Upper lobe of left lung (tissue), 6 donors: ENCODE data around the gene TLR3. TPM values are rescaled to one million over a fixed set of nuclear protein-coding genes. Genes with fewer than 3 reads are reported as not detected.
A peak's percentile ranks its signal among the peaks of the same experiment; 100 is the strongest.

Experiments used
- ATAC-seq, 2 donors: fragments of 200-7000 bp; cut with Tn5 transposase; one replicate each; pipeline ENCODE4 v1.9.1; 2022; ENCODE audit warnings: mild to moderate bottlenecking in 2 of 2, moderate library complexity in 2 of 2; ENCODE audit not compliant: low FRiP score in 2 of 2
- DNase-seq, 2 donors: peaks; one replicate each; pipeline ENCODE4 v3.0.0-alpha.2; 2019 to 2020
- H3K27ac ChIP-seq, 4 donors: fragments of 200-600 bp; sonication (generic); one replicate each; pipeline ENCODE4 v1.5.1; 2016 to 2019
- H3K27me3 ChIP-seq, 4 donors: fragments of 200-600 bp; sonication (generic); one replicate each; pipeline ENCODE4 v1.5.1; 2017 to 2019
- H3K36me3 ChIP-seq, 4 donors: fragments of 200-600 bp; sonication (generic); one replicate each; pipeline ENCODE4 v1.5.1; 2016 to 2019
- H3K4me1 ChIP-seq, 4 donors: fragments of 200-600 bp; sonication (generic); one replicate each; pipeline ENCODE4 v1.5.1; 2018 to 2019
- H3K4me3 ChIP-seq, 4 donors: fragments of 200-600 bp; sonication (generic); one replicate each; pipeline ENCODE4 v1.5.1; 2017 to 2019; ENCODE audit warnings: mild to moderate bottlenecking in 2 of 4, moderate library complexity in 1 of 4
- H3K9me3 ChIP-seq, 4 donors: fragments of 200-600 bp; sonication (generic); one replicate each; pipeline ENCODE4 v1.5.1; 2018 to 2019
- EP300 ChIP-seq, 4 donors: sonication (generic); formaldehyde crosslinking; IDR thresholded peaks; one replicate each; pipeline ENCODE4 v1.5.1; 2017; ENCODE audit warnings: antibody characterized with exemption in 4 of 4, control low read depth in 2 of 4
- POLR2A ChIP-seq, 4 donors: fragments of 450-650 bp; IDR thresholded peaks; one replicate each; pipeline ENCODE4 v1.5.1; 2016 to 2017; ENCODE audit warnings: antibody characterized with exemption in 4 of 4, mild to moderate bottlenecking in 2 of 4
- POLR2AphosphoS5 ChIP-seq, 2 donors: sonication (generic); formaldehyde crosslinking; IDR thresholded peaks; one replicate each; pipeline ENCODE4 v1.5.1; 2017; ENCODE audit warnings: antibody characterized with exemption in 2 of 2
- WGBS, 2 donors: methylation state at CpG; one replicate each; pipeline ENCODE4 v1.1.5; 2017 to 2018; 5-methylcytosine and 5-hydroxymethylcytosine counted together
- total RNA-seq, 6 donors: library from RNA; depleted of rRNA in 4 of 6; stranded (reverse); fragments of >200 nt in 4 of 6; gene quantifications; one replicate each; pipeline versions ENCODE4 v1.1.0 to v1.2.1, GENCODE V29; 2016 to 2021
- TF ChIP-seq, protein P1 (sequence below), 6 experiments: fragments of 450-650 bp in 4 of 6; fragments of 200-600 bp in 2 of 6; sonication (generic) in 2 of 6; IDR thresholded peaks; one replicate each; pipeline ENCODE4 v1.5.1; 2016 to 2019; ENCODE audit warnings: antibody characterized with exemption in 6 of 6
- donor health status: DM: no; HTN: no; CAD: no; lungs with moderate emphysema.
- donor health status: DM: no; HTN: yes; CAD: no; lungs with severe emphysema.

Gene TLR3
- total RNA-seq, 6 donors from 2014 or later: 1.9 to 20.0 (median 14.4) TPM

GRCh38 chr4:186027405-186027804, 41.6 kb upstream of the TLR3 start:
- DNase-seq (no peak), ATAC-seq (no peak)
- Histone ChIP-seq H3K4me3 (no peak overlapping the region), H3K36me3 (no peaks in the 10 kb centered on the region), H3K4me1 (peaks cover 20 to 30% (median 26%) of the 10 kb centered on the region in 4 donors), H3K27ac (peak overlapping the region in 2 of 4 donors; percentile 45 to 51), H3K9me3 (no peaks in the 10 kb centered on the region), H3K27me3 (no peaks in the 10 kb centered on the region)
- 79 to 98% methylated on average over 5 of the region's 5 CpGs for WGBS, 2 donors
- TF ChIP-seq POLR2A (IDR thresholded peaks at IDR 0.05) (no peak), POLR2AphosphoS5 (IDR thresholded peaks at IDR 0.05) (no peak), EP300 (IDR thresholded peaks at IDR 0.05) (no peak)
- TF ChIP-seq, protein P1, sequence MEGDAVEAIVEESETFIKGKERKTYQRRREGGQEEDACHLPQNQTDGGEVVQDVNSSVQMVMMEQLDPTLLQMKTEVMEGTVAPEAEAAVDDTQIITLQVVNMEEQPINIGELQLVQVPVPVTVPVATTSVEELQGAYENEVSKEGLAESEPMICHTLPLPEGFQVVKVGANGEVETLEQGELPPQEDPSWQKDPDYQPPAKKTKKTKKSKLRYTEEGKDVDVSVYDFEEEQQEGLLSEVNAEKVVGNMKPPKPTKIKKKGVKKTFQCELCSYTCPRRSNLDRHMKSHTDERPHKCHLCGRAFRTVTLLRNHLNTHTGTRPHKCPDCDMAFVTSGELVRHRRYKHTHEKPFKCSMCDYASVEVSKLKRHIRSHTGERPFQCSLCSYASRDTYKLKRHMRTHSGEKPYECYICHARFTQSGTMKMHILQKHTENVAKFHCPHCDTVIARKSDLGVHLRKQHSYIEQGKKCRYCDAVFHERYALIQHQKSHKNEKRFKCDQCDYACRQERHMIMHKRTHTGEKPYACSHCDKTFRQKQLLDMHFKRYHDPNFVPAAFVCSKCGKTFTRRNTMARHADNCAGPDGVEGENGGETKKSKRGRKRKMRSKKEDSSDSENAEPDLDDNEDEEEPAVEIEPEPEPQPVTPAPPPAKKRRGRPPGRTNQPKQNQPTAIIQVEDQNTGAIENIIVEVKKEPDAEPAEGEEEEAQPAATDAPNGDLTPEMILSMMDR (IDR thresholded peaks at IDR 0.05): no peak

- ATAC-seq (peak; percentile 60 to 82), DNase-seq (peak; percentile 18 to 48)
- H3K4me3 ChIP-seq: no peak overlapping the region
These were observed 39.2 kb upstream of the TLR3 start for GRCh38 chr4:186029571-186030398.

DNA sequence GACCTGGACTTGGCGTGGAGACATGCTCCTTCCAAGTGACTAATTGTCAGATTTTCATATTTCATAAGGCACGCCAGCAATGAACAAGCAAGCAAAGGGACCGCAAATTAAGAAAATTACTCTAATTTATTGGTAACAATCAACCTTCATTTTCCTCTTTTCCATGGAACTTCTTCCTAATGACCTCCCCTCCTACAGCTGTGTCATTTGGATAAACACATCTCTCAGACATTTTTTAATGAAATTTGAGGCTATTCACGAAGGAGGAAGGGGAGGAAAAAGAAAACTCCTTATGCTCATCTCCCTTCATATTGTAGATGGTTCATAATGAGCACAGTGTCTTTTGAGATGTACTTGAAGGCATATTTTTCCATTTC, 38.6 kb upstream of the TLR3 start:
- Histone ChIP-seq H3K36me3 (no peaks in the 10 kb centered on the region), H3K27ac (peak overlapping the region; percentile 60 to 83 (median 68)), H3K4me1 (peaks cover 20 to 30% (median 26%) of the 10 kb centered on the region in 4 donors), H3K27me3 (no peaks in the 10 kb centered on the region), H3K9me3 (no peaks in the 10 kb centered on the region), H3K4me3 (no peak overlapping the region)
- TF ChIP-seq EP300 (IDR thresholded peaks at IDR 0.05): no peak
- TF ChIP-seq POLR2AphosphoS5 (IDR thresholded peaks at IDR 0.05): no peak
- TF ChIP-seq, protein P1 (IDR thresholded peaks at IDR 0.05): no peak
- no peak for TF ChIP-seq POLR2A (IDR thresholded peaks at IDR 0.05)
- DNase-seq: no peak
- 48 to 58% methylated on average over 4 of the region's 4 CpGs for WGBS, 2 donors
- ATAC-seq: no peak

More at GRCh38 chr4:186029571-186030398, 39.2 kb upstream of the TLR3 start:
- no peaks in the 10 kb centered on the region for H3K9me3 ChIP-seq
- TF ChIP-seq EP300 (IDR thresholded peaks at IDR 0.05) (no peak), POLR2AphosphoS5 (IDR thresholded peaks at IDR 0.05) (peak in 1 of 2 donors; percentile 57), POLR2A (IDR thresholded peaks at IDR 0.05) (no peak)
- TF ChIP-seq, protein P1 (IDR thresholded peaks at IDR 0.05): no peak
- no peaks in the 10 kb centered on the region for H3K27me3 ChIP-seq
- H3K4me1 ChIP-seq: peaks cover 20 to 30% (median 26%) of the 10 kb centered on the region in 4 donors
- no peaks in the 10 kb centered on the region for H3K36me3 ChIP-seq
- WGBS, 2 donors: 20 to 21% methylated on average over 11 of the region's 11 CpGs
- H3K27ac ChIP-seq: peak overlapping the region; percentile 60 to 83 (median 68)

DNA sequence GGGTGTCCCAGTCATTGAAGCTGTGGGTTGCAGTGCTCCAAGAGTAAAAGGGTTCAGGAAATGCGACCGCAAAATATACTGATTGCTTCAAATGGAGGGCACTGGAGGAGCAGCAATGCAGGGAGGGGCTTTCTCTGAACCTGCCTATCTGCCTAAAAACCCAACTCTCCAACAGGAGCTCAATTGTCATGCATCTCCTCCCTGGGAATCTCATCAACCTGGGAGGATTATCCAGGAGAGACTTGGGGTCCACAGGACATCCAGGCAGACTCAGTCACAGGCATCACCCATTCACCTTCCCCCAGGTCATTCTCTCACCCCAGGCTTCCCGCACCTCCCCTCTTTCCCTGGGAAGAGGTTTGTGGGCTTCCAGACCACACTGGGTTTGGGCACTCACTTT, 38.2 kb upstream of the TLR3 start:
- 61 to 78% methylated on average over 3 of the region's 3 CpGs for WGBS, 2 donors
- TF ChIP-seq POLR2AphosphoS5 (IDR thresholded peaks at IDR 0.05): no peak
- no peak for TF ChIP-seq EP300 (IDR thresholded peaks at IDR 0.05)
- Histone ChIP-seq H3K36me3 (no peaks in the 10 kb centered on the region), H3K27me3 (no peaks in the 10 kb centered on the region), H3K27ac (peak overlapping the region; percentile 60 to 83 (median 68)), H3K9me3 (no peaks in the 10 kb centered on the region), H3K4me1 (peaks cover 20 to 30% (median 26%) of the 10 kb centered on the region in 4 donors), H3K4me3 (no peak overlapping the region)
- ATAC-seq (no peak), DNase-seq (no peak)

DNA sequence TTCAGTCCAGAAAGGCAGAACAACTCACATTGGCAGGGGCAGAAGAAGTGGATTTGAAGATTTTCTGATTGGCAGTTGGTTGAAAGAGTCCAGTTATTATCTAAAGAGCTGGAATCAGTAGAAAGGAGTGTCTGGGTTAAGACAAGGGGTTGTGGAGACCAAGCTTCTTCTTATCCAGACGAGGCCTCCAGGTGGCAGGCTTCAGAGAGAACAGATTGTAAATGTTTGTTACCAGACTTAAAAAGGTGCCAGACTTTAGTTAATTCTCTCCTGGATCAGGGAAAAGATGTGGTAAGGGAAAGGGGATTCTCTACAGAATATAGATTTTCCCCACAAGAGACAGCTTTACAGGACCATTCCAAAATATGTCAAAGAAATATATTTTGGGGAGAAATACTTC, 36.7 kb upstream of the TLR3 start:
- Histone ChIP-seq H3K9me3 (no peaks in the 10 kb centered on the region), H3K4me1 (peaks cover 20 to 28% (median 25%) of the 10 kb centered on the region in 4 donors), H3K27me3 (no peaks in the 10 kb centered on the region), H3K36me3 (no peaks in the 10 kb centered on the region), H3K27ac (peak overlapping the region in 2 of 4 donors; percentile 5 to 83), H3K4me3 (no peak overlapping the region)
- DNase-seq (no peak), ATAC-seq (no peak)
- WGBS, 2 donors: 52 to 54% methylated on average over 1 of the region's 1 CpG
- no peak for TF ChIP-seq EP300 (IDR thresholded peaks at IDR 0.05)
- TF ChIP-seq, protein P1 (IDR thresholded peaks at IDR 0.05): no peak
